NCI-H82 treated with DMSO at 0.1 percent for 48 hours (cell line): Measurements from ENCODE around the gene GAS6.

ENCODE experiments used
- DNase-seq: peaks from one replicate; lab custom pipeline; 2025; ENCODE audit not compliant: unreplicated experiment; lab: John Stamatoyannopoulos, UW

GAS6 gene

GRCh38 chr13:113888701-113889330 lies 24.9 kb upstream of the GAS6 start:
- DNase-seq: no peak

GRCh38 chr13:113887700-113888201 lies 23.9 kb upstream of the GAS6 start:
- DNase-seq: no peak

- no peak for DNase-seq
Measured at GRCh38 chr13:113886561-113887112, 22.8 kb upstream of the GAS6 start.

- no peak for DNase-seq
Measured at GRCh38 chr13:113884821-113885220, 20.9 kb upstream of the GAS6 start.

GRCh38 chr13:113883921-113884804 lies 20.3 kb upstream of the GAS6 start:
- DNase-seq: no peak

- no peak for DNase-seq
Measured at GRCh38 chr13:113883314-113883811, 19.5 kb upstream of the GAS6 start.

- DNase-seq: no peak
Measured at GRCh38 chr13:113882716-113883115, 18.8 kb upstream of the GAS6 start.

GRCh38 chr13:113882267-113882630 lies 18.4 kb upstream of the GAS6 start:
- DNase-seq: no peak

- DNase-seq: no peak
Measured at GRCh38 chr13:113881614-113882266, 17.9 kb upstream of the GAS6 start.

GRCh38 chr13:113880651-113881611 lies 17.1 kb upstream of the GAS6 start:
- no peak for DNase-seq

GRCh38 chr13:113879494-113880360 lies 15.9 kb upstream of the GAS6 start:
- DNase-seq: no peak

GRCh38 chr13:113879017-113879416 lies 15.1 kb upstream of the GAS6 start:
- no peak for DNase-seq

- DNase-seq: no peak
Measured at GRCh38 chr13:113877149-113877990, 13.5 kb upstream of the GAS6 start.

GRCh38 chr13:113876346-113877148 lies 12.7 kb upstream of the GAS6 start:
- no peak for DNase-seq

- DNase-seq: no peak
Measured at GRCh38 chr13:113875837-113876281, 12.0 kb upstream of the GAS6 start.

GRCh38 chr13:113875429-113875815 lies 11.5 kb upstream of the GAS6 start:
- no peak for DNase-seq
